ES-I3 (cell line): ENCODE measurements around the gene UGT1A8.
"Not testable (repeated sequence)": the region's sequence is repeated elsewhere in the genome, so short reads cannot be mapped to it uniquely, and the experiment has no call there.

ENCODE experiments used
- H3K36me3 ChIP-seq: 2 replicates; pipeline ENCODE4 v1.6.1; 2013; ENCODE audit warnings: mild to moderate bottlenecking, low read length, control low read depth, moderate library complexity; ENCODE audit not compliant: insufficient read depth
- H3K4me1 ChIP-seq: 2 replicates; pipeline ENCODE4 v1.6.1; 2013; ENCODE audit warnings: mild to moderate bottlenecking, control low read depth, low read length; ENCODE audit not compliant: insufficient read depth
- H3K9ac ChIP-seq: 2 replicates; pipeline ENCODE4 v1.6.1; 2013; ENCODE audit warnings: low read depth, mild to moderate bottlenecking, low read length, moderate library complexity
- H3K9me3 ChIP-seq: 2 replicates; pipeline ENCODE4 v1.6.1; 2013; ENCODE audit warnings: mild to moderate bottlenecking, low read length, moderate library complexity; ENCODE audit not compliant: control insufficient read depth, insufficient read depth

Gene UGT1A8

GRCh38 chr2:233745073-233745755 lies 127.8 kb downstream of the UGT1A8 start:
- Histone ChIP-seq H3K9me3 (no peaks in the 10 kb centered on the region), H3K36me3 (no peaks in the 10 kb centered on the region), H3K9ac (no peak overlapping the region), H3K4me1 (no peaks in the 10 kb centered on the region)

GRCh38 chr2:233745838-233746237 lies 128.4 kb downstream of the UGT1A8 start:
- H3K4me1 ChIP-seq, H3K9me3 ChIP-seq, H3K36me3 ChIP-seq, H3K9ac ChIP-seq: not testable (repeated sequence)

- Histone ChIP-seq H3K36me3 (no peaks in the 10 kb centered on the region), H3K4me1 (no peaks in the 10 kb centered on the region), H3K9ac (no peak overlapping the region), H3K9me3 (no peaks in the 10 kb centered on the region)
Measured at GRCh38 chr2:233746475-233747282, 129.2 kb downstream of the UGT1A8 start.

GRCh38 chr2:233747283-233747544 lies 129.8 kb downstream of the UGT1A8 start:
- H3K9me3 ChIP-seq = no peaks in the 10 kb centered on the region
- no peaks in the 10 kb centered on the region for H3K4me1 ChIP-seq
- H3K36me3 ChIP-seq = no peaks in the 10 kb centered on the region

GRCh38 chr2:233750689-233751088 lies 133.3 kb downstream of the UGT1A8 start:
- H3K9me3 ChIP-seq, H3K36me3 ChIP-seq, H3K9ac ChIP-seq, H3K4me1 ChIP-seq: not testable (repeated sequence)

More at GRCh38 chr2:233747283-233747544, 129.8 kb downstream of the UGT1A8 start:
- H3K9ac ChIP-seq = no peak overlapping the region

GRCh38 chr2:233751212-233752009 lies 134.0 kb downstream of the UGT1A8 start:
- H3K9me3 ChIP-seq, H3K9ac ChIP-seq, H3K36me3 ChIP-seq, H3K4me1 ChIP-seq: not testable (repeated sequence)

- H3K9me3 ChIP-seq = no peaks in the 10 kb centered on the region
Measured at GRCh38 chr2:233754872-233755611, 137.6 kb downstream of the UGT1A8 start.

GRCh38 chr2:233756429-233757081 lies 139.1 kb downstream of the UGT1A8 start:
- Histone ChIP-seq H3K9me3 (no peaks in the 10 kb centered on the region), H3K36me3 (no peaks in the 10 kb centered on the region), H3K9ac (no peak overlapping the region), H3K4me1 (no peaks in the 10 kb centered on the region)

More at GRCh38 chr2:233754872-233755611, 137.6 kb downstream of the UGT1A8 start:
- Histone ChIP-seq H3K36me3 (no peaks in the 10 kb centered on the region), H3K9ac (no peak overlapping the region), H3K4me1 (no peaks in the 10 kb centered on the region)

- Histone ChIP-seq H3K4me1 (no peaks in the 10 kb centered on the region), H3K9me3 (no peaks in the 10 kb centered on the region), H3K36me3 (no peaks in the 10 kb centered on the region), H3K9ac (no peak overlapping the region)
Measured at GRCh38 chr2:233758141-233758540, 140.7 kb downstream of the UGT1A8 start.

- Histone ChIP-seq H3K9ac (no peak overlapping the region), H3K36me3 (no peaks in the 10 kb centered on the region), H3K9me3 (peaks cover 2% of the 10 kb centered on the region; the same call in 1 of the 2 replicates), H3K4me1 (no peaks in the 10 kb centered on the region)
Measured at GRCh38 chr2:233758849-233759248, 141.4 kb downstream of the UGT1A8 start.

GRCh38 chr2:233760043-233760442 lies 142.6 kb downstream of the UGT1A8 start, which contains the start of gene UGT1A1:
Gene UGT1A1, plus strand, starts transcription at chr2:233760270. Its CDS starts 18 bp downstream, at chr2:233760288.
- Histone ChIP-seq H3K9ac (no peak within 1 kb of the TSS), H3K4me1 (no peaks in the 10 kb centered on the region), H3K36me3 (no peaks in the 10 kb centered on the region), H3K9me3 (peaks cover 2% of the 10 kb centered on the region; the same call in 1 of the 2 replicates)

GRCh38 chr2:233761040-233761769 lies 143.8 kb downstream of the UGT1A8 start:
- H3K9ac ChIP-seq = no peak overlapping the region
- peaks cover 2% of the 10 kb centered on the region; the same call in 1 of the 2 replicates for H3K9me3 ChIP-seq
- H3K4me1 ChIP-seq = no peaks in the 10 kb centered on the region
- H3K36me3 ChIP-seq = no peaks in the 10 kb centered on the region

GRCh38 chr2:233764264-233764663 lies 146.8 kb downstream of the UGT1A8 start:
- H3K36me3 ChIP-seq = no peaks in the 10 kb centered on the region
- H3K9me3 ChIP-seq = peaks cover 2% of the 10 kb centered on the region; the same call in 1 of the 2 replicates
- H3K9ac ChIP-seq = no peak overlapping the region
- H3K4me1 ChIP-seq = no peaks in the 10 kb centered on the region
